HG03565 (cell line): ENCODE data around the gene PPME1.

Experiments
- ATAC-seq: cut with Tn5 transposase; IDR thresholded peaks from one replicate; pipeline ENCODE4 v1.9.1; 2021; ENCODE audit warnings: mild to moderate bottlenecking, moderate library complexity; ENCODE audit not compliant: unreplicated experiment

Gene PPME1

GRCh38 chr11:74278103-74278502, 107.0 kb downstream of the PPME1 start:
- ATAC-seq: no peak

GRCh38 chr11:74278721-74279161, 107.7 kb downstream of the PPME1 start:
- ATAC-seq: no peak

GRCh38 chr11:74279256-74279655, 108.2 kb downstream of the PPME1 start:
- ATAC-seq: no peak

GRCh38 chr11:74280494-74280893, 109.4 kb downstream of the PPME1 start:
- no peak for ATAC-seq

GRCh38 chr11:74282421-74282820, 111.3 kb downstream of the PPME1 start:
- ATAC-seq: no peak

- no peak for ATAC-seq
Measured at GRCh38 chr11:74282914-74283371, 111.9 kb downstream of the PPME1 start.

- no peak for ATAC-seq
Measured at GRCh38 chr11:74283580-74284180, 112.6 kb downstream of the PPME1 start.

GRCh38 chr11:74284466-74284865, 113.4 kb downstream of the PPME1 start:
- ATAC-seq: no peak

GRCh38 chr11:74288161-74288560, 117.1 kb downstream of the PPME1 start:
- ATAC-seq: no peak

GRCh38 chr11:74288911-74289310, 117.8 kb downstream of the PPME1 start:
- no peak for ATAC-seq

GRCh38 chr11:74297484-74297883, 126.4 kb downstream of the PPME1 start:
- ATAC-seq: no peak

- ATAC-seq: no peak
Measured at GRCh38 chr11:74299015-74299414, 127.9 kb downstream of the PPME1 start.
